ENCODE data around the gene SUCLG2.
"Not testable (repeated sequence)": the region's sequence is repeated elsewhere in the genome, so short reads cannot be mapped to it uniquely, and the experiment has no call there.

SUCLG2 gene

DNA sequence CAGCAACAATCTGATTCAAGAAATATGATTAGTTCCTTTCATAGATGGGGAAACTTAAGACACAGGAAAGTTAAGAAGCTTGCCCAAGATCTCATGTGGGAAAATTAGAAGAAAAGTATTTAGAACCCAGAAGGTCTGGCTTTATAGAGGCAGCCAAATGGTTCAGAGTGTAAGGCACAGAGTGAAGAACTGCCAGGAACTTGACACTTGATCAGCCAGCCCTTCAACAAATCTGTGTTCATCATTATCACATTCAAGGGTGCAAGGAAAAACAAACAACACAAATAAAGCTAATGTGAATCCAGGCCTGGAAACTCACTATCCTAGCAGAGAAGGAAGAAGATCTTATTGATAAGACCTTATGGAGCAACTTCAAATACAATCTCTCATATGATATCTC lies 62.4 kb downstream of the SUCLG2 start:
- ATAC-seq = no peak

DNA sequence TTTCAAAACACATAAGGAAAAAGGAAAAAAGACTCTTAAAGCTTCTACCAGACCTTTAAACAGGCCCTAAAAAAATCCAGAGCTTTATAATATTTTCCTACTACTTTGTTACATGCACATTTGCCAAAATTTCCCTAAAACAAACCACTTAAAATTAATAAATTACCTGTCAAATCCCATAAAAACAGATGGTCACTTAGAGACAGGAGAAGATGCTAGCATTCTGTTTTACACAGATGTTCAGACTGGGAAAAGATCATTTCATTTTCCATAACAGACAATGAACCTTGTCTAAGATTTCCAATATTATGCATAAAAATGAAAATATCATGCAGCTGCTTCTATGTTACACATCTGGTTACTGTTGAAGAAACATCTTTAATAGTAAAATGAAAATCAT lies 66.6 kb downstream of the SUCLG2 start:
- TF ChIP-seq ISL1 (CRISPR knock-in tag; IDR thresholded peaks at IDR 0.05) = no peak
- TF ChIP-seq CSDC2 (CRISPR knock-in tag; IDR thresholded peaks at IDR 0.05) = no peak
- TF ChIP-seq, protein P1, sequence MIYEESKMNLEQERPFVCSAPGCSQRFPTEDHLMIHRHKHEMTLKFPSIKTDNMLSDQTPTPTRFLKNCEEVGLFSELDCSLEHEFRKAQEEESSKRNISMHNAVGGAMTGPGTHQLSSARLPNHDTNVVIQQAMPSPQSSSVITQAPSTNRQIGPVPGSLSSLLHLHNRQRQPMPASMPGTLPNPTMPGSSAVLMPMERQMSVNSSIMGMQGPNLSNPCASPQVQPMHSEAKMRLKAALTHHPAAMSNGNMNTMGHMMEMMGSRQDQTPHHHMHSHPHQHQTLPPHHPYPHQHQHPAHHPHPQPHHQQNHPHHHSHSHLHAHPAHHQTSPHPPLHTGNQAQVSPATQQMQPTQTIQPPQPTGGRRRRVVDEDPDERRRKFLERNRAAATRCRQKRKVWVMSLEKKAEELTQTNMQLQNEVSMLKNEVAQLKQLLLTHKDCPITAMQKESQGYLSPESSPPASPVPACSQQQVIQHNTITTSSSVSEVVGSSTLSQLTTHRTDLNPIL (CRISPR knock-in tag; IDR thresholded peaks at IDR 0.05; ENCODE audit: low read depth) = no peak
- TF ChIP-seq ZNF565 (CRISPR knock-in tag; conservative IDR thresholded peaks at IDR 0.05; ENCODE audit: low read depth) = no peak
- no peak for TF ChIP-seq ARNTL (CRISPR knock-in tag; IDR thresholded peaks at IDR 0.05; ENCODE audit: borderline replicate concordance, low read depth)
- TF ChIP-seq ZC3H10 (CRISPR knock-in tag; IDR thresholded peaks at IDR 0.05) = no peak
- TF ChIP-seq BACH2 (CRISPR knock-in tag; IDR thresholded peaks at IDR 0.05; ENCODE audit: borderline replicate concordance) = no peak
- TF ChIP-seq, protein P2, sequence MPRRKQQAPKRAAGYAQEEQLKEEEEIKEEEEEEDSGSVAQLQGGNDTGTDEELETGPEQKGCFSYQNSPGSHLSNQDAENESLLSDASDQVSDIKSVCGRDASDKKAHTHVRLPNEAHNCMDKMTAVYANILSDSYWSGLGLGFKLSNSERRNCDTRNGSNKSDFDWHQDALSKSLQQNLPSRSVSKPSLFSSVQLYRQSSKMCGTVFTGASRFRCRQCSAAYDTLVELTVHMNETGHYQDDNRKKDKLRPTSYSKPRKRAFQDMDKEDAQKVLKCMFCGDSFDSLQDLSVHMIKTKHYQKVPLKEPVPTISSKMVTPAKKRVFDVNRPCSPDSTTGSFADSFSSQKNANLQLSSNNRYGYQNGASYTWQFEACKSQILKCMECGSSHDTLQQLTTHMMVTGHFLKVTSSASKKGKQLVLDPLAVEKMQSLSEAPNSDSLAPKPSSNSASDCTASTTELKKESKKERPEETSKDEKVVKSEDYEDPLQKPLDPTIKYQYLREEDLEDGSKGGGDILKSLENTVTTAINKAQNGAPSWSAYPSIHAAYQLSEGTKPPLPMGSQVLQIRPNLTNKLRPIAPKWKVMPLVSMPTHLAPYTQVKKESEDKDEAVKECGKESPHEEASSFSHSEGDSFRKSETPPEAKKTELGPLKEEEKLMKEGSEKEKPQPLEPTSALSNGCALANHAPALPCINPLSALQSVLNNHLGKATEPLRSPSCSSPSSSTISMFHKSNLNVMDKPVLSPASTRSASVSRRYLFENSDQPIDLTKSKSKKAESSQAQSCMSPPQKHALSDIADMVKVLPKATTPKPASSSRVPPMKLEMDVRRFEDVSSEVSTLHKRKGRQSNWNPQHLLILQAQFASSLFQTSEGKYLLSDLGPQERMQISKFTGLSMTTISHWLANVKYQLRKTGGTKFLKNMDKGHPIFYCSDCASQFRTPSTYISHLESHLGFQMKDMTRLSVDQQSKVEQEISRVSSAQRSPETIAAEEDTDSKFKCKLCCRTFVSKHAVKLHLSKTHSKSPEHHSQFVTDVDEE (CRISPR knock-in tag; IDR thresholded peaks at IDR 0.05) = no peak
- TF ChIP-seq ESRRG (CRISPR knock-in tag; IDR thresholded peaks at IDR 0.05) = no peak
- no peak for ATAC-seq

More for the DNA sequence above, 62.4 kb downstream of the SUCLG2 start:
- TF ChIP-seq TCF4 (CRISPR knock-in tag; IDR thresholded peaks at IDR 0.05; ENCODE audit: borderline replicate concordance) = no peak
- TF ChIP-seq, protein P3, sequence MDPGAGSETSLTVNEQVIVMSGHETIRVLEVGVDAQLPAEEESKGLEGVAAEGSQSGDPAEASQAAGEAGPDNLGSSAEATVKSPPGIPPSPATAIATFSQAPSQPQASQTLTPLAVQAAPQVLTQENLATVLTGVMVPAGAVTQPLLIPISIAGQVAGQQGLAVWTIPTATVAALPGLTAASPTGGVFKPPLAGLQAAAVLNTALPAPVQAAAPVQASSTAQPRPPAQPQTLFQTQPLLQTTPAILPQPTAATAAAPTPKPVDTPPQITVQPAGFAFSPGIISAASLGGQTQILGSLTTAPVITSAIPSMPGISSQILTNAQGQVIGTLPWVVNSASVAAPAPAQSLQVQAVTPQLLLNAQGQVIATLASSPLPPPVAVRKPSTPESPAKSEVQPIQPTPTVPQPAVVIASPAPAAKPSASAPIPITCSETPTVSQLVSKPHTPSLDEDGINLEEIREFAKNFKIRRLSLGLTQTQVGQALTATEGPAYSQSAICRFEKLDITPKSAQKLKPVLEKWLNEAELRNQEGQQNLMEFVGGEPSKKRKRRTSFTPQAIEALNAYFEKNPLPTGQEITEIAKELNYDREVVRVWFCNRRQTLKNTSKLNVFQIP (CRISPR knock-in tag; IDR thresholded peaks at IDR 0.05; ENCODE audit: borderline replicate concordance, low read depth) = no peak

DNA sequence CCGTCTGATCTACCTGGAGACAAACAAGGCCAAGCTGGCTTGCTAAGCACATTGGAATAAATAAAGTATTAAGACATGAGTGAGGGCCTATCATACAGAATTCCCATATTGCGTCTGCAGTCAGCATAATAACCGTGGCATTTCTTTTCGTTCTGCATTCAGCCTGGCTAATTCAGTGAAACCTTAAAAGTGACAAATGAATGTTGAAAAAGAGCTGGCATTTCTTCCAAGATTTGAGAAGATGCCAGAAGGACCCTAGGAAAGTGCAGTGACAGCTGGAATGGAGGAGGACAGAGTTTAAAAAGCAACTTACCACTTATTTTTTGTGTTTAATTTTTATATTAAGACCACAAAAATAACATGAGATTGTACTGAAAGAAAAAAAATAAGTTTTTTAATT lies 67.1 kb downstream of the SUCLG2 start:
- TF ChIP-seq BACH2 (CRISPR knock-in tag; IDR thresholded peaks at IDR 0.05; ENCODE audit: borderline replicate concordance) = no peak
- no peak for TF ChIP-seq TCF4 (CRISPR knock-in tag; IDR thresholded peaks at IDR 0.05; ENCODE audit: borderline replicate concordance)
- TF ChIP-seq ZNF70 (CRISPR knock-in tag; IDR thresholded peaks at IDR 0.05) = no peak
- TF ChIP-seq, protein P4, sequence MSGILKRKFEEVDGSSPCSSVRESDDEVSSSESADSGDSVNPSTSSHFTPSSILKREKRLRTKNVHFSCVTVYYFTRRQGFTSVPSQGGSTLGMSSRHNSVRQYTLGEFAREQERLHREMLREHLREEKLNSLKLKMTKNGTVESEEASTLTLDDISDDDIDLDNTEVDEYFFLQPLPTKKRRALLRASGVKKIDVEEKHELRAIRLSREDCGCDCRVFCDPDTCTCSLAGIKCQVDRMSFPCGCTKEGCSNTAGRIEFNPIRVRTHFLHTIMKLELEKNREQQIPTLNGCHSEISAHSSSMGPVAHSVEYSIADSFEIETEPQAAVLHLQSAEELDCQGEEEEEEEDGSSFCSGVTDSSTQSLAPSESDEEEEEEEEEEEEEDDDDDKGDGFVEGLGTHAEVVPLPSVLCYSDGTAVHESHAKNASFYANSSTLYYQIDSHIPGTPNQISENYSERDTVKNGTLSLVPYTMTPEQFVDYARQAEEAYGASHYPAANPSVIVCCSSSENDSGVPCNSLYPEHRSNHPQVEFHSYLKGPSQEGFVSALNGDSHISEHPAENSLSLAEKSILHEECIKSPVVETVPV (CRISPR knock-in tag; IDR thresholded peaks at IDR 0.05) = no peak
- TF ChIP-seq, protein P5, sequence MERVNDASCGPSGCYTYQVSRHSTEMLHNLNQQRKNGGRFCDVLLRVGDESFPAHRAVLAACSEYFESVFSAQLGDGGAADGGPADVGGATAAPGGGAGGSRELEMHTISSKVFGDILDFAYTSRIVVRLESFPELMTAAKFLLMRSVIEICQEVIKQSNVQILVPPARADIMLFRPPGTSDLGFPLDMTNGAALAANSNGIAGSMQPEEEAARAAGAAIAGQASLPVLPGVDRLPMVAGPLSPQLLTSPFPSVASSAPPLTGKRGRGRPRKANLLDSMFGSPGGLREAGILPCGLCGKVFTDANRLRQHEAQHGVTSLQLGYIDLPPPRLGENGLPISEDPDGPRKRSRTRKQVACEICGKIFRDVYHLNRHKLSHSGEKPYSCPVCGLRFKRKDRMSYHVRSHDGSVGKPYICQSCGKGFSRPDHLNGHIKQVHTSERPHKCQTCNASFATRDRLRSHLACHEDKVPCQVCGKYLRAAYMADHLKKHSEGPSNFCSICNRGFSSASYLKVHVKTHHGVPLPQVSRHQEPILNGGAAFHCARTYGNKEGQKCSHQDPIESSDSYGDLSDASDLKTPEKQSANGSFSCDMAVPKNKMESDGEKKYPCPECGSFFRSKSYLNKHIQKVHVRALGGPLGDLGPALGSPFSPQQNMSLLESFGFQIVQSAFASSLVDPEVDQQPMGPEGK (CRISPR knock-in tag; IDR thresholded peaks at IDR 0.05; ENCODE audit: borderline replicate concordance) = no peak
- no peak for TF ChIP-seq RARB (CRISPR knock-in tag; IDR thresholded peaks at IDR 0.05)
- TF ChIP-seq, protein P2 (CRISPR knock-in tag; IDR thresholded peaks at IDR 0.05) = no peak
- no peak for TF ChIP-seq ZNF565 (CRISPR knock-in tag; conservative IDR thresholded peaks at IDR 0.05; ENCODE audit: low read depth)
- no peak for TF ChIP-seq OSR1 (CRISPR knock-in tag; IDR thresholded peaks at IDR 0.05)
- TF ChIP-seq ESRRG (CRISPR knock-in tag; IDR thresholded peaks at IDR 0.05) = no peak
- no peak for TF ChIP-seq SNAI2 (CRISPR knock-in tag; IDR thresholded peaks at IDR 0.05)
- no peak for TF ChIP-seq PPARA (CRISPR knock-in tag; IDR thresholded peaks at IDR 0.05; ENCODE audit: borderline replicate concordance)
- TF ChIP-seq ARNTL (CRISPR knock-in tag; IDR thresholded peaks at IDR 0.05; ENCODE audit: borderline replicate concordance, low read depth) = no peak
- TF ChIP-seq ZNF8 (CRISPR knock-in tag; IDR thresholded peaks at IDR 0.05) = no peak
- no peak for TF ChIP-seq ZC3H10 (CRISPR knock-in tag; IDR thresholded peaks at IDR 0.05)
- TF ChIP-seq ISL1 (CRISPR knock-in tag; IDR thresholded peaks at IDR 0.05) = no peak
- TF ChIP-seq, protein P1 (CRISPR knock-in tag; IDR thresholded peaks at IDR 0.05; ENCODE audit: low read depth) = no peak
- TF ChIP-seq CSDC2 (CRISPR knock-in tag; IDR thresholded peaks at IDR 0.05) = no peak
- TF ChIP-seq ZFP30 (CRISPR knock-in tag; IDR thresholded peaks at IDR 0.05) = no peak
- no peak for TF ChIP-seq TOX (CRISPR knock-in tag; IDR thresholded peaks at IDR 0.05; ENCODE audit: borderline replicate concordance)
- no peak for ATAC-seq

DNA sequence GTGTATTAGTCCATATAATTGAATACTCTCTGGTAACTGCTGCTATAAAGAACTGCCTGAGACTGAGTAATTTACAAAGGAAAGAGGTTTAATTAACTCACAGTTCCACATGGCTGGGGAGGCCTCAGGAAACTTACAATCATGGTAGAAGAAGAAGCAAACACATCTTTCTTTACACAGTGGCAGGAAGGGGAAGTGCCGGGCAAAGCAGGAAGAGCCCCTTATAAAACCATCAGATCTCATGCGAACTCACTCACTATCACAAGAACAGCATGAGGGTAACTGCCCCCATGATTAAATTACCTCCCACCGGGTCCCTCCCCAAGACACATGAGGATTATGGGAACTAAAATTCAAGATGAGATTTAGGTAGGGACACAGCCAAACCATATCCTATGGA lies 69.8 kb downstream of the SUCLG2 start:
- ATAC-seq = not testable (repeated sequence)

All from SK-N-SH treated with all-trans-retinoic acid at 6 μM for 48 hours (cell line).